Measurements from ENCODE around the gene AFG1L. TPM values are rescaled to one million over a fixed set of nuclear protein-coding genes. Genes with fewer than 3 reads are reported as not detected.

AFG1L gene
- total RNA-seq, 1 experiment from 2014 or later = 7.9 TPM

- Mint-ChIP-seq H3K4me3 (no peak overlapping the region), H3K36me3 (no peaks in the 10 kb centered on the region), H3K4me1 (peaks cover 11% of the 10 kb centered on the region), H3K27ac (no peak overlapping the region), H3K27me3 (ENCODE audit: low read depth) (no peaks in the 10 kb centered on the region), H3K9me3 (no peaks in the 10 kb centered on the region)
- TF ChIP-seq OVOL2 (CRISPR knock-in tag; IDR thresholded peaks at IDR 0.05; ENCODE audit: borderline replicate concordance) (no peak), NFATC4 (CRISPR knock-in tag; IDR thresholded peaks at IDR 0.05) (no peak), ZNF219 (CRISPR knock-in tag; IDR thresholded peaks at IDR 0.05; ENCODE audit: borderline replicate concordance) (no peak), GABPB1 (CRISPR knock-in tag; IDR thresholded peaks at IDR 0.05) (peak; percentile 56), FOXP4 (CRISPR knock-in tag; IDR thresholded peaks at IDR 0.05) (no peak), ZSCAN18 (CRISPR knock-in tag; IDR thresholded peaks at IDR 0.05) (no peak), HMGXB4 (CRISPR knock-in tag; IDR thresholded peaks at IDR 0.05) (no peak)
- ChIA-PET CTCF (interaction anchor here (0.7 to 1.6 kb wide), 2 partner anchors 126 to 129 kb away, joined by 3 to 7 read pairs; no protein-coding TSS in a partner anchor), POLR2A (interaction anchor here (0.5 kb wide), 1 partner anchor 39 kb away, joined by 3 read pairs; no protein-coding TSS in a partner anchor)
- DNase-seq (ENCODE audit: low spot score) = no peak
- ATAC-seq = no peak
These were observed 68.3 kb downstream of the AFG1L start for GRCh38 chr6:108363113-108363512.

- H3K27ac Mint-ChIP-seq = no peak overlapping the region
- CTCF ChIA-PET = interaction anchor here (0.7 to 1.6 kb wide), 2 partner anchors 128 to 188 kb away, joined by 3 to 7 read pairs; no protein-coding TSS in a partner anchor
- POLR2A ChIA-PET = interaction anchor here (0.7 kb wide), 1 partner anchor 178 kb away, joined by 5 read pairs; no protein-coding TSS in a partner anchor
- TF ChIP-seq FOXJ3 (CRISPR knock-in tag; IDR thresholded peaks at IDR 0.05; ENCODE audit: borderline replicate concordance) = no peak
- no peak for TF ChIP-seq NR1H2 (CRISPR knock-in tag; IDR thresholded peaks at IDR 0.05)
- no peak for TF ChIP-seq ARID4B (CRISPR knock-in tag; IDR thresholded peaks at IDR 0.05; ENCODE audit: borderline replicate concordance)
- TF ChIP-seq ZNF396 (CRISPR knock-in tag; IDR thresholded peaks at IDR 0.05; ENCODE audit: borderline replicate concordance) = no peak
- TF ChIP-seq AR (CRISPR knock-in tag; IDR thresholded peaks at IDR 0.05) = no peak
- TF ChIP-seq CREB1 (CRISPR knock-in tag; IDR thresholded peaks at IDR 0.05) = no peak
- no peak for TF ChIP-seq ERG (CRISPR knock-in tag; IDR thresholded peaks at IDR 0.05)
- no peak for TF ChIP-seq EMX1 (CRISPR knock-in tag; IDR thresholded peaks at IDR 0.05)
- no peaks in the 10 kb centered on the region for H3K27me3 Mint-ChIP-seq (ENCODE audit: low read depth)
- no peak for ATAC-seq
- H3K36me3 Mint-ChIP-seq = no peaks in the 10 kb centered on the region
- DNase-seq (ENCODE audit: low spot score) = no peak
- no peak overlapping the region for H3K4me3 Mint-ChIP-seq
- no peaks in the 10 kb centered on the region for H3K9me3 Mint-ChIP-seq
- H3K4me1 Mint-ChIP-seq = peaks cover 11% of the 10 kb centered on the region
These were observed 69.0 kb downstream of the AFG1L start for GRCh38 chr6:108363889-108364313.
